ENCODE measurements around the gene ARHGAP42.

Gene ARHGAP42

GRCh38 chr11:100883830-100884229, 196.7 kb downstream of the ARHGAP42 start:
- Histone ChIP-seq H3K79me2 (ENCODE audit: insufficient read depth, low read length) (no peaks in the 10 kb centered on the region), H3K27me3 (ENCODE audit: insufficient read depth, low read length, poor library complexity) (no peaks in the 10 kb centered on the region), H3K9me3 (ENCODE audit: insufficient read depth, low read length, severe bottlenecking) (no peaks in the 10 kb centered on the region), H2AFZ (ENCODE audit: low read depth, low read length) (no peak overlapping the region), H3K4me2 (ENCODE audit: insufficient read depth, low read length) (no peak overlapping the region), H3K4me3 (ENCODE audit: low read depth in 1 of 2, low read length in 2 of 2) (no peak overlapping the region), H3K9ac (ENCODE audit: low read depth, low read length) (no peak overlapping the region), H4K20me1 (ENCODE audit: insufficient read depth, low read length) (no peaks in the 10 kb centered on the region; the same call in 1 of the 2 replicates), H3K27ac (ENCODE audit: low read length) (no peak overlapping the region), H3K4me1 (ENCODE audit: insufficient read depth, low read length) (no peaks in the 10 kb centered on the region), H3K36me3 (ENCODE audit: insufficient read depth, low read length) (no peaks in the 10 kb centered on the region)
- ATAC-seq (ENCODE audit: insufficient read depth, low read depth) (no peak), DNase-seq (no peak)
- TF ChIP-seq, protein P1, sequence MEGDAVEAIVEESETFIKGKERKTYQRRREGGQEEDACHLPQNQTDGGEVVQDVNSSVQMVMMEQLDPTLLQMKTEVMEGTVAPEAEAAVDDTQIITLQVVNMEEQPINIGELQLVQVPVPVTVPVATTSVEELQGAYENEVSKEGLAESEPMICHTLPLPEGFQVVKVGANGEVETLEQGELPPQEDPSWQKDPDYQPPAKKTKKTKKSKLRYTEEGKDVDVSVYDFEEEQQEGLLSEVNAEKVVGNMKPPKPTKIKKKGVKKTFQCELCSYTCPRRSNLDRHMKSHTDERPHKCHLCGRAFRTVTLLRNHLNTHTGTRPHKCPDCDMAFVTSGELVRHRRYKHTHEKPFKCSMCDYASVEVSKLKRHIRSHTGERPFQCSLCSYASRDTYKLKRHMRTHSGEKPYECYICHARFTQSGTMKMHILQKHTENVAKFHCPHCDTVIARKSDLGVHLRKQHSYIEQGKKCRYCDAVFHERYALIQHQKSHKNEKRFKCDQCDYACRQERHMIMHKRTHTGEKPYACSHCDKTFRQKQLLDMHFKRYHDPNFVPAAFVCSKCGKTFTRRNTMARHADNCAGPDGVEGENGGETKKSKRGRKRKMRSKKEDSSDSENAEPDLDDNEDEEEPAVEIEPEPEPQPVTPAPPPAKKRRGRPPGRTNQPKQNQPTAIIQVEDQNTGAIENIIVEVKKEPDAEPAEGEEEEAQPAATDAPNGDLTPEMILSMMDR (IDR thresholded peaks at IDR 0.05; ENCODE audit: borderline replicate concordance, extremely low read depth, low read length, poor library complexity, severe bottlenecking), result no peak
- TF ChIP-seq EZH2 (IDR thresholded peaks at IDR 0.05; ENCODE audit: borderline replicate concordance, low read depth, low read length, severe bottlenecking), result no peak

DNA sequence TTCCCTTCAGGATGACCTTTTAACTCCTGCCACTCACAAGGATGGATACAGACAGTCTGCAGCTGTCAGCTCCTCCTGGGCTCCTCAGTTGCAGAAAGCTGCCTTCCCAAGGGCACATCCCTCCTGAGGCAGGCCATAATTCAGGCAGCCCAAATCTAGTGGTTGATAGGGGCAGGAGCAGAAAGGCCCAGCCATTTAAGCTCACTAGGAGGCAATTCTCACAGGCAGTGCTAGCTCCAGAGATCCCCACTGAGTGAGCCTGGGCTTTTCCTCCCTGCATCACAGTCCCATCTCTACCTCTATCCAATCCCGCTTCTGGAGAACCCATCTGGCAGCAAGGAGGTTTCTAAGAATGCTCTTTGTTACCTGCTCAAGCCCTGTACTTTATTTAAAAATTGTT, 200.6 kb downstream of the ARHGAP42 start:
- no peak overlapping the region for H3K27ac ChIP-seq (ENCODE audit: low read length)
- no peak overlapping the region for H3K9ac ChIP-seq (ENCODE audit: low read depth, low read length)
- H2AFZ ChIP-seq (ENCODE audit: low read depth, low read length), result no peak overlapping the region
- H3K27me3 ChIP-seq (ENCODE audit: insufficient read depth, low read length, poor library complexity), result no peaks in the 10 kb centered on the region
- peaks cover 3% of the 10 kb centered on the region; the same call in 1 of the 2 replicates for H4K20me1 ChIP-seq (ENCODE audit: insufficient read depth, low read length)
- no peak overlapping the region for H3K4me2 ChIP-seq (ENCODE audit: insufficient read depth, low read length)
- ATAC-seq (ENCODE audit: insufficient read depth, low read depth) (no peak), DNase-seq (no peak)
- no peak overlapping the region for H3K4me3 ChIP-seq (ENCODE audit: low read depth in 1 of 2, low read length in 2 of 2)
- H3K9me3 ChIP-seq (ENCODE audit: insufficient read depth, low read length, severe bottlenecking), result no peaks in the 10 kb centered on the region
- no peak for TF ChIP-seq EZH2 (IDR thresholded peaks at IDR 0.05; ENCODE audit: borderline replicate concordance, low read depth, low read length, severe bottlenecking)
- TF ChIP-seq, protein P1 (IDR thresholded peaks at IDR 0.05; ENCODE audit: borderline replicate concordance, extremely low read depth, low read length, poor library complexity, severe bottlenecking), result no peak
- no peaks in the 10 kb centered on the region for H3K79me2 ChIP-seq (ENCODE audit: insufficient read depth, low read length)
- H3K36me3 ChIP-seq (ENCODE audit: insufficient read depth, low read length), result no peaks in the 10 kb centered on the region
- no peaks in the 10 kb centered on the region for H3K4me1 ChIP-seq (ENCODE audit: insufficient read depth, low read length)

DNA sequence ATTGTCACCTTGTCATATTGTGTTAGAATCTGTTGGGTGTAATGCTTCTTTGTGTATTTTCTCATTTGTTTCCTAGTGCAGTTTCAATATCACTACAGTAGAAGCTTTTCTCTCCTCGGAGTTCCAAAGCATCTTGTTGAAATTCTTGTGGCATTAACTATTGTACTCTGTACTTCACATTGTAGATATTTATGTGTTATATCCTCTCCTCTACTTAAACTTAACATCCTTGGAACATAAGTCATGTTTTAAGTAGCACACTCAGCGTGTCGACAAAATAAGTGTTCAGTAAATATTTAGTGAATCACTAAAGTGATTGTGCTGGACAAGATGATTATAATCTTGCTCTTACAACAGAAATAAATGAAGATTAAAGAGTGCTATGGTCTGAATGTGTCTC, 201.7 kb downstream of the ARHGAP42 start:
- TF ChIP-seq EZH2 (IDR thresholded peaks at IDR 0.05; ENCODE audit: borderline replicate concordance, low read depth, low read length, severe bottlenecking), result no peak
- TF ChIP-seq, protein P1 (IDR thresholded peaks at IDR 0.05; ENCODE audit: borderline replicate concordance, extremely low read depth, low read length, poor library complexity, severe bottlenecking), result no peak
- Histone ChIP-seq H3K4me3 (ENCODE audit: low read depth in 1 of 2, low read length in 2 of 2) (no peak overlapping the region), H3K9me3 (ENCODE audit: insufficient read depth, low read length, severe bottlenecking) (no peaks in the 10 kb centered on the region), H3K27me3 (ENCODE audit: insufficient read depth, low read length, poor library complexity) (no peaks in the 10 kb centered on the region), H3K4me2 (ENCODE audit: insufficient read depth, low read length) (no peak overlapping the region), H3K4me1 (ENCODE audit: insufficient read depth, low read length) (no peaks in the 10 kb centered on the region), H3K36me3 (ENCODE audit: insufficient read depth, low read length) (no peaks in the 10 kb centered on the region), H3K27ac (ENCODE audit: low read length) (no peak overlapping the region), H2AFZ (ENCODE audit: low read depth, low read length) (no peak overlapping the region), H3K9ac (ENCODE audit: low read depth, low read length) (no peak overlapping the region), H3K79me2 (ENCODE audit: insufficient read depth, low read length) (no peaks in the 10 kb centered on the region), H4K20me1 (ENCODE audit: insufficient read depth, low read length) (peaks cover 3% of the 10 kb centered on the region; the same call in 1 of the 2 replicates)
- ATAC-seq (ENCODE audit: insufficient read depth, low read depth) (no peak), DNase-seq (no peak)

- no peak for TF ChIP-seq EZH2 (IDR thresholded peaks at IDR 0.05; ENCODE audit: borderline replicate concordance, low read depth, low read length, severe bottlenecking)
- TF ChIP-seq, protein P1 (IDR thresholded peaks at IDR 0.05; ENCODE audit: borderline replicate concordance, extremely low read depth, low read length, poor library complexity, severe bottlenecking), result no peak
- Histone ChIP-seq H3K4me2 (ENCODE audit: insufficient read depth, low read length) (no peak overlapping the region), H3K9ac (ENCODE audit: low read depth, low read length) (no peak overlapping the region), H2AFZ (ENCODE audit: low read depth, low read length) (no peak overlapping the region), H3K4me3 (ENCODE audit: low read depth in 1 of 2, low read length in 2 of 2) (no peak overlapping the region), H4K20me1 (ENCODE audit: insufficient read depth, low read length) (peaks cover 3% of the 10 kb centered on the region; the same call in 1 of the 2 replicates), H3K27me3 (ENCODE audit: insufficient read depth, low read length, poor library complexity) (no peaks in the 10 kb centered on the region), H3K9me3 (ENCODE audit: insufficient read depth, low read length, severe bottlenecking) (no peaks in the 10 kb centered on the region), H3K79me2 (ENCODE audit: insufficient read depth, low read length) (no peaks in the 10 kb centered on the region), H3K4me1 (ENCODE audit: insufficient read depth, low read length) (no peaks in the 10 kb centered on the region), H3K27ac (ENCODE audit: low read length) (no peak overlapping the region), H3K36me3 (ENCODE audit: insufficient read depth, low read length) (no peaks in the 10 kb centered on the region)
- ATAC-seq (ENCODE audit: insufficient read depth, low read depth) (no peak), DNase-seq (no peak)
These were observed 202.7 kb downstream of the ARHGAP42 start for GRCh38 chr11:100889758-100890157.

Measured in DND-41 (cell line).